Skin of body (tissue), 2 donors: ENCODE results near the gene CHD6. TPM values are rescaled to one million over a fixed set of nuclear protein-coding genes. Genes with fewer than 3 reads are reported as not detected.

Experiments used
- DNase-seq: peaks from one replicate; lab custom pipeline; 2025; lab: John Stamatoyannopoulos, UW
- total RNA-seq: library from RNA; depleted of rRNA; stranded (reverse); fragments of >200 nt; gene quantifications from one replicate; pipeline ENCODE4 v1.2.3, GENCODE V29; 2014

The CHD6 gene
- total RNA-seq, 1 donor from 2014 or later = 43.5 TPM

DNA sequence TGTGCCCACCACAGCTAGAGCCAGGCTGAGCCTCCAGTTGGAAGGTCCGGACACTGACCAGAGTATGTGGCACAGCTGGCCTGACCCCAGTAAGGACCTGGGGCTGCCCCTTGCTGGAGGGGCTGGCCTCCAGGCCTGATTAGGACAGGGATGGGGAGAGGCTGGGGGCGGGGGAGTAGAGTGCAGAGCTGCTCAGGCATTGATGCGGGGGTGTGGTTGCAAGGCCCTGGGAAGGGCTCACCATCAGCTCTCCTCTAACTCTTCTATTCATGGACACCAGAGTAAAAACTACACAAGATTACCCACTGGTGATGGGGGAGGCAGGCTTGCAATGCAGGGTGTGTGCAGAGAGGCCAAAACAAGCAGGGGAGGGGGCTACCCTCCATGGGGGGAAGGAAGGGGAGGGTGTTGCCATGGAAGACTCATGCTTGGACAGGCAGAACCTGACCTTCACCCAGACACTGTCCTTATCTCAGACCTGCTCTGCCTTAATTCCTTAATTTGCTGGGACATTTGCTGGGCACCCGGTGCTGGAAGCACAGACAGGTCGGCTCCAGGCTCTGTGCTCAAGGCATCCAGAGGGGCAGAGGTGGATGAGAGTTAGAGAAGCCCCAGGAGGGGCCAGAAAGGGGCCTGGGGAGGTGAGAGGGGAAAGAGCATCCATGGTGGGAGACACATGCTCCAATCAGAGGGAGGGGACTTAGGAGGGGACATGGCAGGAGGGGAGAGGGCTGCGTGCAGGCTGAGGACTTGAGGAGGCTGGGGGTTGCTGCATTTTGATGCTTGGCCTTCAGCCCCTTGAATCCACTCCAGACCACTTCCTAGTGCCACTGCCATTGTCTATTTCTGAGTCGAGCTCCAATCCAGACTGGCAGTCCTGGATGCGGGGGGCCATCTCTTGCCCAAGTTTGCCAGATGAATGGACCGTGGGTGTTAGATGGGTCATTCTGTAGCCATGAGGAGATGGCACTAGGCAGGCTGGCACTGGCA, 244.0 kb downstream of the CHD6 start:
- no peak for DNase-seq

DNA sequence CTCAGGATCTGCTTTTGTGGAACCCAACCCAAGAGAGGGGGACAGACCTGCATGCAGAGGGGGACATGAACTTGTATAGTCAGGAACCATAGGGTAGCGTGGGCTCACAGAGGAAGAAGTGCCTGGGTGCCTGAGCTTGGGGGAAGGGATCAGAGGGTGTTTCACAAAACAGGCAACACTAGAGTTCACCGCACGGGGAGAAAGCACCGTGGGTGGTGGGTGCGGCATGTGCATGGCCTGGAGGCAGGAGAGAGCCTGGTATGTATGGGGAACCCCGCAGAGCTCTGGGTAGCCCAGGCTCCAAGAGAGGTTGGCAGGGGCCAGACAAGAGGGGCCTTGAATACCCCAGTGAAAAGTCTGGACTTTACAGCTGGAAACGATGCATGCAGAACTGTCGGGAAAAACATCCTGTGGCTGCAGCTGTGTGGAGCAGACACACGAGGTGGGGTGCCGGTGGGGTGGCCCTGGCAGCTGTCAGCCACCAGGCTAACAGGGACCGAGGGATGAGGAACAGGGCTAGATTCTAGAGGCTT, 244.9 kb downstream of the CHD6 start:
- DNase-seq = no peak

DNA sequence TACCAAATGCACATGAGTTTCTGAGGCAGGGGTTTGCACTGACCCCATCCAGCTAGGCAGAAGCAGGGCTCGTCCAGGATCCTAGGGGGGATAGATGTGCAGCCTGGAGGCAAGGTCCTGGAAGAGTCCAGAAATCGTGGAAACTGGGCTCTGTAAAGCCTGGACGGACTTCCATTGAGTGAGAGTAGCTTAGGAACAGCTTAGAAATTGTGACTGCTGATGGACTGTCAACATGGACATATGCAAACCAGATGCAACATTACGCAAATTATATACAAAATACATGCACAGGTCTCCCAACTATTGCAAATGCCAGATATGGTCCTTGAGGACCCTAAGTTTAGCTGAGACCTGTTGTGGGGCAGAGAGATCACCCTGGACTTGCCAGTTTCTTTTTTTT, 246.8 kb downstream of the CHD6 start:
- DNase-seq = no peak

DNA sequence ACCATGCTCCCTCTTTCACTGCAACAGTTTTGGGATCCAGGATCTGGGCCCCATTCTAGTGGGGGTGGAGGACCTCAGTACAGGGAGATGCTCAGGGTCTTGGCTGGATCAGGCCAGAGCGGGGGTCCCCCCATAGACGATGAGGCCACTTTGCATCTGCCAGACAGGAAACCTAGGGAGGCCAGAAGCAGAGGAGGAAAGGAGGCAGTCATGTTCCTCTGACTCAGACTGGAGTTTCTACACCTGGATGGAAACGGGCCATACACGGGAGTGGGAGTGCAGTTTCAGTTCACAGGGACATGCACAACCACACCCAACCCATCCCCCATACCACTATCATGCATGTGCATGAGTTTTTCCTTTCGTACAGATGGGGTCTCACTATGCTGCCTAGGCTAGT, 248.0 kb downstream of the CHD6 start:
- no peak for DNase-seq

DNA sequence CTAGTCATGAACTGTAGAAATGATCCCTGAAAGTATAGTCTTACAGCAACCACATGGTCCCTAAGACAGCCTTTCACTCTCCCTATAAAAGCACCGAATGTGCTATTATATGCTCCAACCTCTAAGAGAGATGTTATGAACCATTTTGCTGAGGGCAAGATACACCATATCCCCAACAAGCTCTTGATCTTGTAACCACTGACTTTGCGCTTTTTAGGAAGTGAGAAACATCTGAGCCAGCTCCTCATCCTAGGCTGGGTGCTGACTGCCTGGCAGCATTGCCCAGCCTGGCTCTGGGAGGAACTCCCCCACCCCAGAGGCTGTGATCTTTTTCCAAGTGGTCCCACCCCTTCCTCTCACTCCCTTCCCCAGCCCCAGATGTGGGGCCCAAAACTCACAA, 248.5 kb downstream of the CHD6 start:
- DNase-seq = no peak

DNA sequence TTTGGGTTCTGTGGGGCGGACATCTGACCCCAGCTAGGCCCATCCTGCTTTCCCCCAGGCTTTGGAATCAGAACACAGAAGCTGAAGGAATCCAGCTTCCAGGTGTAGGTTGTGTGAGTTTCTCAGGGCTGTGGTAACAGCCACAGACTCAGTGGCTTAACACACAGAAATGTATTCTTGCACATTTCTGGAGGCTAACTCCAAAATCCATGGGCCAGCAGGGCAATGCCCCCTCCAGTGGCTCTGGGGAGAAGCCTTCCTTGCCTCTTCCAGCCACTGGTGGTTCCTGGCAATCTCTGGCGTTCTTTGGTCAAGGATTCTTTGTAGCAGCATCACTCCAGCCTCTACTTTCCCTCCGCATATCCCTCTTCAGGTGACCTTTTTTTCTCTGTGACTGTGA, 250.2 kb downstream of the CHD6 start:
- no peak for DNase-seq

DNA sequence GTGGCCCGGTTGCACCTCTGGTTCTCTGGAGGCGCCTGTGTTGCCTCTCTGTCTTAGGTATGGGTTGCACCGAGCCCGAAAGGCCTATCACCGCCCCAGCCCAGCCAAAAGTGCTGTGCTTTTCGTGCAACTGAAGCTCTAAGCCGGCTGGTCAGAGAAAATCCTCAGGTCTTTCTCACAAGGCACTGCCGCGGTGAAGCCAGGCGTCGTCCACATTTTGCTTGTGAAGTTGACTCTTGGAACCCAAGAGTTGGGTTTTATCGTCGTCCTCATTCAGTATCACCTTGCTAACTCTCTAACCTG, 250.8 kb downstream of the CHD6 start:
- no peak for DNase-seq

DNA sequence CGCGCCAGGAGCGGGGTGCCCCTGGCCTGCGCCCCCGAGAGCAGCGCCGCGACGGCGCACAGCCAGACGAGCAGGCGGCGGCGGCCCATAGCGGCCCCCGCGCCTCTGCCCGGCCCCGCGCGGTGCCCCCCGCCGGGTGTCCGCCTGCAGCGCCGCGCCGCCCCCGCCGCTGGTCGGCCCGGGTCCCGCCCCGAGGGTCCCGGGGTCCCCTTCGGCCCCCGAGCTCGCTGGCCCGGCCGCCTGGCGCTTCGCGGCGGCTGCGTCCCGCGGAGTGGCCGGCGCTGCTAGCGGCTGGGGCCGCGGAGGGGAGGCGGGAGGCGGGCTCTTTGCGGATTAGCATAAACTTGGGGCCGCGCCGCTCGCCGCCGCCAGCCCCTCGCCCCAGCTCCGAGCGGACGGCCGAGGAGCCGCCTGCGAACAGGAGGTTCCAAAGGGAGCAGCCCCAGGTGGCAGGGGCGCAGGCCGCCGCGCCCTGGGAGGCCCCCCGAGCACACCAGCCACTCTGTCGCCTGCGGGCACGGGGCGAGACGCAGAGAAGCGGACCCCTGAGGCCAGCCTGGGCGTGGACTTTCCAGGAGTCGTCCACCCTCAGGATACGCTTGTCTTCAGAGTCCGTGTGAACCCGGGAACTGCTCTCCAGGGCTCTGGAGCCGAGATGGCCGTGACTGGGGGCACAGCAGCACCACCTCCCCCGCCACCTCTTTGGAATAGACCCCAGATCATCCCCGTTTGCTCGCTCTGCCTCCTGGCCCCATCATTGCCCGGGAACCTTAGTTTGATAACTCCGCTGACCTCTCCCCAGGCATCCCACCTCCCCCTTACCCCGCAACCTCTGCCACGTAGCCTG, 251.4 kb downstream of the CHD6 start, which contains the start of gene EMILIN3:
Gene EMILIN3 (minus strand): TSS at position 273 of the 847 bp plus-strand sequence. CDS start 184 bp downstream, at position 89.
- no peak for DNase-seq

DNA sequence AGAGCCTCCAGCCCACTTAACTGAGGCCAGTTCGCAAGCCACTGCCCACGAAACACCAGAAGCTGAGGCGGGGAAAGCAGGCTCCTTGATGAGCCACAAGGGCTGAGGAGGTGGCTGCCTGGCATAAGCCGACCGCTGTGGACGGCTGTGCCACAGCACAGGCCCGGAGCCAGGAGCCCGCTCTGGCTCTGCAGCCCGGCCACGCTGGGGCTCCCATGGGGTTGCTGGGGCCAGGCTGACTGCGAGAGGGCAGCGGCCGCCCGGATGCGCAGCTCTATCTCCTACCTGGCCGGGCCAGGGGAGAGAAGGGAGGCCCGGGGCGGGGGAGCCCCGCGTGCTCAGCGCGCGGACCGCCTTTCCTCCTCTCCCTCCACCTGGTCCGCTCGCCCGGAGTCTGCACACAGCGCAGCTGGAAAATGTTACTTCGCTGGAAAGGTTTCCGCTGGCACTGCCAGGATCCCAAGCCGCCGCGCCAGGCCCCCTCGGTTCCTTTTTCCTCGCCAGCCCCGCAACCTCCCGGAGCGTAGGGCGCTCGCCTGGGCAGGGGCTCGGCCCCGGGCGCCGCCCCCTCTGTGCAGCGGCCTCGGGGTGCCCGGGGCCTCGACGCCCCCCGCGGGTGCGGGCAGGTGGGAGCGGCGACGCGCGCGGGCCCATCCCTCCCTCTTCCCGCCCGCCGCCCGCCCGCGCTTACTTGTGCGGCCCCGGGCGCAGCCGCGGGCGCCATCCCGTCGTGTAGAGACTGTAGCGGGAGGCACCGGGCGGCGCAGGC, 252.2 kb downstream of the CHD6 start:
- no peak for DNase-seq

DNA sequence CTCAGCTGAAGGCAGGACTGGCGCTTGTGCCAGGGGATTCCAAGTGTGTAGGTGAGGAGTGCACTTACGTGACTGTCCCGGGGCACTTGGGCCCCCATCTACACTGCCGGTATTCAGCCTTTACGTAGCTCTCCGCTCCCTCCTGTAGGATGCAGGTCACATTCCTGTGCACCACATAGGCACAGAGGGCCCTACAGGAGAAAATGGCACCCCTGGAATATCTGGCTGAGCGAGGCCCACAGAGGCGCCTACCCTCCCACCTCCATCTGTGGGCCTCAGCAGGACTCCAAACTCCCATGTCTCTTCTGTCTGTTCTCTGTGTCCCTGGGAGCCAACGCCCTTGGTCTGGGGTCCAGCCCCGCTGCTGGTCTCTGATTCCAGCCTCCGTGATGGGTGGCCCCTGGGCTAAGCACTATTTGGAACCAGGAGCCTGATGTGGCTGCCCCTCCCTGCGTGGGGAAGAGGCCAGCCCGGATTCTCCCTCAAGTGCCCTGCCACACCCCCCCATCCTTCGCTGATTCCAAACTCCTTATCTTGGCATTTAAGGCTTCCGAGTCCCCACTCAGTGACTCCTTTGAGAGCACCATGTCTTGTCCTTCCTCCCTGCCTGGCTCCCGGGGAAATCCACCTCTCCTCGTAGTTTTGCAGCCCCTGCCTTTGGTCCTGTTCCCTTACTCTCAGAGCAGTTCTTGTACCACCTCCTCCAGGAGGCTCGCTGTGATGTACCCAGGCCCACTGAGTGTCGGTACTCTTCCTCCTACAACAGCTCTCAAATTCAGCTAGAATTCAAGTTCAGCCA, 253.0 kb downstream of the CHD6 start:
- DNase-seq = no peak

DNA sequence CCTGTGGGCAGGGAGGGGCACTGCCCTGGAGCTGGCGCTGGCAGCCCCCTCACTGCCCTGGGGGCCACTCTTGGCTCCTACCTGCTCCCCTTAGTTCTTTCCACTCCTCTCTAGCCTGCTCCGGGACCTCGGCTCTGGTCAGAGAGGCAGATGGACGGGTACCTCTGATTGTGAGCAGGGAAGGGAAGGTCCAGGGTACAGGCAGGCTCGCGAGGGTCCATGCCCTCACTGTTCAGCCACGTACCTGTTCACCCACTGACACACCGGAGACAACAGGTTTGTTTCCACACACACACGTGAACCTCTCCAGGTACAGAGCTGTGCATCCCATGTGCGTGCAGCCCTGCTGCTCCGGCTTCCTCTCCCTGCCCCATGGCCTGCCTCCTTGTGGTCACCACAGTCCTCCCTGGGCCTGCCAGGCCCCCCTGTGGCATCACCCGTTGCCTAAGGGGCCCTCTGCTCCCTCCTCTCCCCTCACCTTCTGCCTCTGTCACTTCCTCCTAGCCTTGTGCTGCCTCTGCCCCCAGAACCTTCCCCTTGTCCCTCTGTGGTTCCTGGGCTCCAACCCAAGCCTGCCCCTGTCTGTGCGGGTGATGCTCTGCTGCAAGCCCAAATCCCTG, 253.8 kb downstream of the CHD6 start:
- no peak for DNase-seq

DNA sequence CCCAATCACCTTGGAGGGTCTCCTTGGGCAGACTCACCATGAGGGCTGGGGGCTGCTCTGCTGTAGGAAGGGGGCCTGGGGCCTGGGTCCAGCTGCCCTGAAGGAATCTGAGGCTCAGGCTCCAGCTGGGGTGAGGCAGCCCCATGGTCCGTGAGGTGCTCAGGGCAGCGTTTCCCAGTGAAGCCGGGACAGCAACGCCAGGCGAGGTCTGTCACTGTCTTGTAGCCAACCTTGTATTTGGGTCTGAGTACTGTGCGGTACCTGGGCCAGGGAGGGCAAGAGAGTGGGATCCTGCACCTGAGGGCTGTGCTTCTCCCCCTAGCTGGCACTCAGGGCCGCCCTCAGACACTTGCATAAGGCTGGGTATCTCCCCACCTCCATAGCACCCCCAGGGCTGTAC, 254.6 kb downstream of the CHD6 start:
- DNase-seq = no peak

DNA sequence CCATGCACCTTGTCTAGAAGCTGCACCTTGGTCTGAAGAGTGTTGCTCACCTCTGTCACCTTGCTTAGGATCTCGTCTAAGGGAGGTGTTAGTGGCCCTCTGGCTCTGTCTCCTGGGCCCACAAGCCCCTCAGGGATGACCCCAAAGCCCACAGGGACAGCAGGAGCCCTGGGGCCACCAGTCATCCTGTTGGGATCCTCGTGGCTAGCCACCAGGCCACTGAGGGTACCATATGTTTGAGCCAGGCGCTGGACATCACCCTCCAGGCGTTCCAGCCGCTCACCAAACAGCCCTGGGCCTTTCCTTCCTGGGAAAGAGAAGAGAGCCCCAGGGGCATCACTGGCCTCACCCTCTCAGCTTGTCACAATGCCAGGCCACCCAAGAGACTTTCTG, 255.4 kb downstream of the CHD6 start:
- DNase-seq = no peak

DNA sequence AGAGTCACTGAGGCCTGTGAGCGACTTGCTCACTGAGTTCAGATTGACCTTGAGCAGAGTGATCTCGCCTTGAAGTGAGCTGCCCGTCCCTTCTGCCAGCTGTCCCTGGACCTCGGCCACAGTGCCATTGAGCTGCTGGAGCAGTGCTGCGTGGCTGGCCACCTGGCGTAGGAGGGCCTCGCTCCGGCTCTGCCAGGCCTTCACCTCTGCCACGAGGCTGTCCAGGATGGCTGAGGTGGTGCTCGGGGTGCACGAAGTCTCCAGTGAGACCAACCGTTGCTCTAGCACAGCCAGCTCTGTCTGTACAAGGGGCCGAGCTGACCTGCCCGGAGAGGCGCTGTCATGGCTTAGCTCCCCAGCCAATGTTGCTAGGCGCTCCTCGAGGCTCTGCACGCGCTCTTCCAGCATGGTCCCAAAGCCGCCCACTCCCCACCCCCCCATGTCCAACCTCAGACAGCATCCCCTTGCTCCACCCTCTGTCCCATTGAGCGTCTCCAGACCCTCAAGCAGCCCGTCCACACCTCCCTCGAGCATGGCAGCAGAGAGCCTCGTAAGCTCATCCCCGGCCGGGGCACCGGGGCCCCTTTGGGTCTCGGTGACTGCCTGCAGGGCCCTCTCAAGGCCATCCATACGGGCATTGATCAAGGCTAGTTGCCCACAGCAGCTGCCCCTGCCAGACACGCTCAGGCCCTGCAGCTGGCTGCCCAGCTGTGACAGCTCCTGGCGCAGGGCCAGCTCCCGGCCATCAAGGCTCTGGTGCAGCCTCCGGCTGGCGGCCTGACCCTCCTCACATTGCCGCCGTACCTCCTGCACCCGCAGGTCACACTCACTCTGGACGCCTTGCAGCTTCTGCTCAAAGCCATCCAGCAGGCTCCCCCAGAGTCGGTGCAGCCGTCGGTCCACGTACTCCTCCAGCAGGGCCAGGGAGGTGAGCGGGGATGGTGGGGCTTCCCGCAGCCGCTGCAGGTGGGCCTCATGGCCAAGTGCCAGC, 256.1 kb downstream of the CHD6 start:
- DNase-seq = no peak

DNA sequence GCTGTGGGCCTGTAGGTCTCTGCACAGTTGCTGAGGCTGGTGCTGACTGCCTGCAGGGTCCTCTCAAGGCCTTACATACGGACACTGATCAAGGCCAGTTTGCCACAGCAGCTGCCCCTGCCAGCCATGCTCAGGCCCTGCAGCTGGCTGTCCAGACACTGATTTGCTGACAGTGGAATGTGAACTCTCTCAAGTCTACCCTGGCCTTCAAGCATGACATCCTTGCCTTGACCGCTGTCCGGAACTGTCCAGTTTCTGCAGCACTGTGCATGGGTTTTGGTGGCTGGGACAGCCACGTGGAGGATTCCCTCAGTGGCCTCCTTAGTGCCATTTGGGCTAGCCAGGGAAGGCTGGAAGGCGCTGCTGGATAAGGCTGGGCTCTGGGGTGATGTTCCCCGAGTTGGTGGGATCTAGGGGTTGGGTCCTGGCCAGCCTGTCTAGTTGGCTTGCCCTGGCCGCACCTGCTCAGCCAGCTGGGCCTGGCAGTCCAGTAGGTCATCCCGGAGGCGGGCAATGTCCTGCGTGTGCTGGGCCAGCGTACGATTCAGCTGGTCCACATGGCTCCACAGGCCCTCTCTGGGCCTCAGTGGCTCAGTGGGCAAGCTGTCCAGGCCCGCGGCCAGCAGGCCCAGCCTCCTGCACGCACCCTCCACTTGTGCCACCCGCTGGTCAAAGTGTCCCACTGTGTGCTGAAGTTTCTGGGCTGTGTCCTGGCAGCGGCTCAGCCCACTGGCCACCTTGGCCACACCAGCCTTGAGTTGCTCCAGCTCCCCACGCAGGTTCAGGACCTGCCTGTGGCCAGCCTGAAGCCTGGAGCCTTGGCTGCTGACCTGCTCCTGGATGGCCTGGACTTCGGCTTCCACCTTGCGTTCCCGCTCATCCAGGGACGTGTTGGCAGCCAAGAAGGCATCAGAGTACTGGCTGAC, 257.1 kb downstream of the CHD6 start:
- DNase-seq = no peak

DNA sequence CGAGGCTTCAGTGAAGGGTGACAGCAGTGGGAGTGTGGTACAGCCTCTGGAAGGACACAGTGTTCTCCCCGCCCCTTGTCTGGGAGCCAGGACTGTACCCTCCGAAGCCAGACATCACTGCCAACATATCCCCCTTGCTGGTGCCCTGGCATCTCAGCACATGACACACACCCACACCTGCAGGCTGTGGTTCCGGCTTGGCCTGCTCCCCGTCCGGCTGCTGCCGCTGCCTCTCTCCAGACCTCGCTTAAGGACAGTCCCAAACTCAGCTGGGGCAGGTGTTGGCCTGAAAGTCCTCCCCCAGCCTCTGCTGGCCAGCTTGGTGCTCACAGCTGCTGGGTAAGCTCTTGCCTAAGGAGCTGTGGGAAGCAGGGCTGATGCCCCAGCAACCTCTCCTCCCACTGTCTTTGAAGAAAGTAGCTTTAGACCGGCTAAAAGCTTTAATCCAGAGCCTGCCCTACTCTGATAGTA, 258.6 kb downstream of the CHD6 start:
- DNase-seq = no peak

DNA sequence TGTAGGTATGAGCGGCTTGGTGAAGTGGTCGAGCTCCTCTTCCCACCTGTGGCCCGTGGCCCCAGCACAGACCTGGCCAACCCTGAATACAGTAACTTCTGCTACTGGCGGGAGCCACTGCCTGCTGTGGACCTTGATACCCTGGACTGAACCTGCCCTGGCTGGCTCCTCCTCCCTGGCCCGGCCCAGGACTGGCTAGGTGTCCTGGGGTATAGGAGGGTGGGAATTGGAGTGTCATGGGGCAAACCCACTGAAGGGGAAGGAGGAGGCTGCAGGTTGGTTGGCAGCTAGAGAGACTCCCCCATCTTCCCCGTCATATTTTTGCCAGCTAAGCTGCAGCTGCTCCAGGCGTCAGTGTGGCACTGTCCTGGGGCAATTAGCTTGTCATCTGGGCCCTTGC, 259.5 kb downstream of the CHD6 start:
- no peak for DNase-seq

DNA sequence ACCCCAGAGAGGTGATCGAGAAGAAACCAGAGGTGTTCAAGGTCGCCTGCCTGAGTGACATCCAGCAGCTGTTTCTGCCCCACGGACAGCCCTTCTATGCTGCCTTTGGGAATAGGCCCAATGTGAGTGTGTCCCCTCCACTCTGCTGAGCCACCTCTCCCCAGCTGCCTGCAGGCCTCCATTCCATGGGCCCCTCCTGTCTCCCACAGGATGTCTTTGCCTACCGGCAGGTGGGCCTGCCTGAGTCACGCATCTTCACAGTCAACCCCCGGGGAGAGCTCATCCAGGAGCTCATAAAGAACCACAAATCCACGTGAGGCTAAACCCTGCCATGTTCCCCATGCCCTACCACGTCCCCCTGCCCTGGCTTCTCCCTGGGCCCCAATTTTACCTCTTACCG, 259.9 kb downstream of the CHD6 start:
- DNase-seq = no peak
